ENCODE data around the gene PIWIL1. TPM values are rescaled to one million over a fixed set of nuclear protein-coding genes. Genes with fewer than 3 reads are reported as not detected.

Gene PIWIL1
- 0.28 TPM for total RNA-seq
- 0.05 TPM for polyA plus RNA-seq
- long read RNA-seq, donor 1, result 0 reads
- long read RNA-seq, donor 2, result 0 reads
- long read RNA-seq, donor 3, result 0 reads
- long read RNA-seq, donor 4, result 0 reads
- long read RNA-seq, donor 5, result 0 reads
- long read RNA-seq, donor 6, result 0 reads
- long read RNA-seq, donor 7, result 0 reads
- long read RNA-seq, donor 8, result 0 reads
- long read RNA-seq, donor 9, result 0 reads
- long read RNA-seq, donor 10, result 0 reads

DNA sequence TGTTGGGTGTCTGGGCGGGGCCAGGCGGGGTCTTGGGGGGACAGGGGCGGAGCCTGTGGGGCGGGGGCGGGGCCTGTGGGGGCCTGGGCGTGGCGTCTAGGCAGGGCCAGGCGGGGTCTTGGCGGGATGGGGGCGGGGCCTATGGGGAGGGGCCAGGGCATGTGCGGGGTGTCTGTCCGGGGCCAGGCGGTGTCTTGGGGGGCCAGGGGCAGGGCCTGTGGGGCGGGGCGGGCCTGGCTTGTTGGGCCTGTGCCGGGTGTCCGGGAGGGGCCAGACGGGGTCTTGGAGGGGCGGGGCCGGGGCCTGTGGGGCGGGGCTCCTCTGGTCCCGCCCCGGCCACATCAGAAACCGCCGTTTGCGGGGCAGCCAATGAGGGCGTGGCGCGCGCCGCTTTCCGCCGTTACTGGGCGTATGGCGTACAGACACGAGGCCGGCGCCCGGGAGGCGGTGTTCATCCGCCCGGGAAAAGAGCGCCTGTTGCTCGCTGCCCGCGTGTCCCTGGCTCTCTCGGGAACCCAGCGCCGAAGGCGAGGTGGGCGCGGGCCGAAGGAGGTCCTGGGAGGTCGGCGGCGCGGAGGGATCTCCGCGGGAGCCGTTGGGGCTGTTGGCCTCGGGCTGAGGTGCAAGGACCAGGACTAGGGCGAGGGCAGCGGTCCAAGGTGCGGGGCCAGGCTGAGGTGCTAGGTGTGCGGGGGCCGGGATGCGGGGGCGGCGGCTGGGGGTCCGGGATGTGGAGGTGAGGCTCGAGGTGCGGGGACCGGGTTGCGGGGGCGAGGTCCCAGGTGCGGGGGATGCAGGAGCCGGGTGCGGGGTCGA, at the start of gene PIWIL1:
Gene PIWIL1, plus strand, starts transcription at position 400 of the 816 bp plus-strand sequence. CDS start 4,705 bp downstream, outside the sequence.
- Histone ChIP-seq H3K27me3 (ENCODE audit: control insufficient read depth in 2 of 2, insufficient read depth in 1 of 2, low read length in 1 of 2) (peaks cover 16 to 28% of the 10 kb centered on the region in 2 donors), H3K4me1 (ENCODE audit: control insufficient read depth in 2 of 2, insufficient read depth in 2 of 2, low read length in 2 of 2) (no peaks in the 10 kb centered on the region), H3K9me3 (ENCODE audit: control insufficient read depth in 2 of 2, insufficient read depth in 1 of 2, low read length in 1 of 2) (peaks cover 0 to 3% of the 10 kb centered on the region in 2 donors), H3K36me3 (ENCODE audit: control insufficient read depth in 2 of 2, insufficient read depth in 2 of 2, low read length in 1 of 2) (no peaks in the 10 kb centered on the region), H3K27ac (ENCODE audit: low read depth in 1 of 2, low read length in 1 of 2) (no peak within 1 kb of the TSS), H3K4me3 (ENCODE audit: low read length in 2 of 2) (no peak within 1 kb of the TSS)
- DNase-seq (ENCODE audit: low read depth in 6 of 9, low spot score in 9 of 9), result no peak
- WGBS, result 66% methylated on average over 79 of the region's 79 CpGs

DNA sequence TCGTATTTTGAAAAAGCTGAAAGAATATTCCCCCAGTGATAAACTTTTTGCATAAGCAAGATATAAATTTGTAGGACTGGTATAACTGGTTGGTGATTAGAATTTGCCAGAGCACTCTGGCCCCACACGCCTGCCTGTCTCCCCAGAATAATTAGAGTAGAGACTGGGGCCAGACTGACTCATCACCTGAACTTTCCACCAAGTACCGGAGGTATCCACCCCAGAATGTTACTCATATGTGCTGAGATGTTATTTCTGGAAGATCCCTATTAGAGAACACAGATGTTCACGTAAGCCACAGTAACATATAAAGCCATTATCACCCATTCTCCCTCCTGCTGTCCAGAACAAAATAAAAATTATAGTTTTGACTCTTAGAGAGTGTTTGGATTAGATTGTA, 49.5 kb upstream of the PIWIL1 start:
- Histone ChIP-seq H3K9me3 (ENCODE audit: control insufficient read depth in 2 of 2, insufficient read depth in 1 of 2, low read length in 1 of 2) (no peaks in the 10 kb centered on the region), H3K27ac (ENCODE audit: low read depth in 1 of 2, low read length in 1 of 2) (no peak overlapping the region), H3K27me3 (ENCODE audit: control insufficient read depth in 2 of 2, insufficient read depth in 1 of 2, low read length in 1 of 2) (no peaks in the 10 kb centered on the region), H3K4me1 (ENCODE audit: control insufficient read depth in 2 of 2, insufficient read depth in 2 of 2, low read length in 2 of 2) (no peaks in the 10 kb centered on the region), H3K4me3 (ENCODE audit: low read length in 2 of 2) (no peak overlapping the region), H3K36me3 (ENCODE audit: control insufficient read depth in 2 of 2, insufficient read depth in 2 of 2, low read length in 1 of 2) (no peaks in the 10 kb centered on the region)
- 53% methylated on average over 4 of the region's 4 CpGs for WGBS
- no peak for DNase-seq (ENCODE audit: low read depth in 6 of 9, low spot score in 9 of 9)

DNA sequence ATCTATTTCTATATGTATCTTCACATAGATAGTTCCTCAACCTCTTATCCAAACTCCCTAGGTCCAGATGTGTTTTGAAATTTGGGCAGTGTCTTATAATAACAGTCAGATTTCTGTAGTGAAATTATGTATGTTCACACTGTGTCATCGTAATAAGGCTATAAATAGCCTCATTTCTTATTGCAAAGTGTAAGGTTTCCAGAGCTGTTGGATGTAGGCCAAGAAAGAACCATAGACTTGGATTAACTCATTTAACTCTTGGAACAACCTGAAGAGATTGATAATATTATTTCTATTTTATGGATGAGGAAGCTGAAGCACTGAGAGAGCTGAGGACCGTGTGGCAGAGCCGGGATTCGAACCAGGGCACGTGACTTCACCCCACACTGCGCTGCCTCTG, 49.0 kb upstream of the PIWIL1 start:
- no peaks in the 10 kb centered on the region for H3K27me3 ChIP-seq (ENCODE audit: control insufficient read depth in 2 of 2, insufficient read depth in 1 of 2, low read length in 1 of 2)
- no peak overlapping the region for H3K4me3 ChIP-seq (ENCODE audit: low read length in 2 of 2)
- H3K27ac ChIP-seq (ENCODE audit: low read depth in 1 of 2, low read length in 1 of 2), result no peak overlapping the region
- no peaks in the 10 kb centered on the region for H3K4me1 ChIP-seq (ENCODE audit: control insufficient read depth in 2 of 2, insufficient read depth in 2 of 2, low read length in 2 of 2)
- no peaks in the 10 kb centered on the region for H3K9me3 ChIP-seq (ENCODE audit: control insufficient read depth in 2 of 2, insufficient read depth in 1 of 2, low read length in 1 of 2)
- DNase-seq (ENCODE audit: low read depth in 6 of 9, low spot score in 9 of 9), result no peak
- no peaks in the 10 kb centered on the region for H3K36me3 ChIP-seq (ENCODE audit: control insufficient read depth in 2 of 2, insufficient read depth in 2 of 2, low read length in 1 of 2)
- 89% methylated on average over 6 of the region's 6 CpGs for WGBS

DNA sequence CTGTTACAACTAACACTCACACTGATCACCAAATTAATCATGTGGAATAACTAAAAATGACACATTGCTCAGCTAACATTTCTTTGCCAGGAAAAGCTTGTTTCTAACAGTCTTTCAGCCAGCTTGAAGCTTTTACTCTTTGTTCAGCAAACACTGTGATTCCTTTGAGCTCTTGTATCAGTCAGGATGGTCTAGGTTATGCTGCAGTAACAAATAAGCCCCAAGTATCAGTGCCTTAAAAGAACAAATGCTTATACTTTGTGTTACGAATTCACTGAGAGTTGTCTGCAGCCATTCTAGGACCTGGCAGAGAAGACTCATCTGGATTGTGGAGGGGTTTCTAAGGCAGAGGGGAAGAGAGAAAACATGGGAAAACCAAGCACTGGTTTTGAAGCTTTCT, 47.6 kb upstream of the PIWIL1 start:
- H3K4me3 ChIP-seq (ENCODE audit: low read length in 2 of 2), result no peak overlapping the region
- no peaks in the 10 kb centered on the region for H3K36me3 ChIP-seq (ENCODE audit: control insufficient read depth in 2 of 2, insufficient read depth in 2 of 2, low read length in 1 of 2)
- no peaks in the 10 kb centered on the region for H3K9me3 ChIP-seq (ENCODE audit: control insufficient read depth in 2 of 2, insufficient read depth in 1 of 2, low read length in 1 of 2)
- H3K27me3 ChIP-seq (ENCODE audit: control insufficient read depth in 2 of 2, insufficient read depth in 1 of 2, low read length in 1 of 2), result no peaks in the 10 kb centered on the region
- no peak for DNase-seq (ENCODE audit: low read depth in 6 of 9, low spot score in 9 of 9)
- H3K27ac ChIP-seq (ENCODE audit: low read depth in 1 of 2, low read length in 1 of 2), result no peak overlapping the region
- WGBS, result 95% methylated on average over 1 of the region's 1 CpG
- no peaks in the 10 kb centered on the region for H3K4me1 ChIP-seq (ENCODE audit: control insufficient read depth in 2 of 2, insufficient read depth in 2 of 2, low read length in 2 of 2)

DNA sequence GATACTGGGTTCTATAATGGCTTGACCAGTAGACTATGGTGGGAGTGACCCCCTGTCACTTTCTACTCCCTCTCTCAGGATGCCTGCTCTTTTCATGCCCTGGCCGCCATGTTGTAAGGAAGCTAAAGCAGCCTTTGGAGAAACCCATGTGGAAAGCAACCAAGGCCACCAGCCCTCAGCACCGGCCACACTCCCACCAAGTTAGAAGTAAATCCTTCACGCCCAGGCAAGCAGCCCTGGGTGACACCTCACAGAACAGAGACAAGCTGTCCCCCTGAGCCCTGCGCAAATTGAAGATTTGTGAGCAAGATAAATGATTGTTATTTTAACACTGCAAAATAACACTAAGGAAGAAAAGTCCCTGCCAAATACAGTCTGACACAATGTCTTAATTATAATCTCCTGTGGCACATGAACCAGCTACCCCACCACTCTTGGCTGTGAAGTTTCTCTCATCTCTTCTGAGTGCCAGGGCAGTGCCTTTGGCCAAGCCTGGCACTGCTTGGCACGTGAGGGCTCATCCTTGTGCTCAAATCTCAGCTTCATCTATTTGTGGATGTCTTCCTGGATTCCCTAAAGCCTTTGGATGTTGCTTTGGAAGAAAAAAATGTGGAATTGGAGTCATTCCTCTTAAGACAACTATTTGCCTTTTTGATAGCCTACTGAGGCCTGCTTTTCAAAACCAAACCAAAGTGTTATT, 39.2 kb upstream of the PIWIL1 start:
- no peak overlapping the region for H3K27ac ChIP-seq (ENCODE audit: low read depth in 1 of 2, low read length in 1 of 2)
- no peaks in the 10 kb centered on the region for H3K4me1 ChIP-seq (ENCODE audit: control insufficient read depth in 2 of 2, insufficient read depth in 2 of 2, low read length in 2 of 2)
- 91% methylated on average over 5 of the region's 5 CpGs for WGBS
- no peaks in the 10 kb centered on the region for H3K36me3 ChIP-seq (ENCODE audit: control insufficient read depth in 2 of 2, insufficient read depth in 2 of 2, low read length in 1 of 2)
- H3K4me3 ChIP-seq (ENCODE audit: low read length in 2 of 2), result no peak overlapping the region
- no peaks in the 10 kb centered on the region for H3K9me3 ChIP-seq (ENCODE audit: control insufficient read depth in 2 of 2, insufficient read depth in 1 of 2, low read length in 1 of 2)
- no peaks in the 10 kb centered on the region for H3K27me3 ChIP-seq (ENCODE audit: control insufficient read depth in 2 of 2, insufficient read depth in 1 of 2, low read length in 1 of 2)
- no peak for DNase-seq (ENCODE audit: low read depth in 6 of 9, low spot score in 9 of 9)

DNA sequence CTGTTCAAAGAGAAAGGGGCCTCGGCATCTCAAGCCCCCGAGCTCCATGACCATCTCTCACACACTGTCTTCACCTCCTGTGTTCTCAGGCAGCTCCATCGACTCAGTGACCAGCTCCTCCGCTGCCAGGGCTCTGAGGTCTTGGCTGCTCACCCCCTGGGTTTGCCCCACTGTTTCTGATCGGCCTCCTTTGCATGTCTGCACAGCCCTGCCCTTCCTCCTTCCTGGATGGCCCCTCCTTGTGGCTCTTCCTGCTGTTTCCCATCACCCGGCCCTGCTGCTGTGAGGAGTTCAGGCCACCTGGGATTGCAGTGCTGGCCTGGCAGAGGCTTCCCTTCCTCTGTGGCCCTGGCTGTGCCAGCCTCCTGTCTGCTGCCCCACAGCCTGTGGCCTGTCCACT, 38.1 kb upstream of the PIWIL1 start:
- Histone ChIP-seq H3K27ac (ENCODE audit: low read depth in 1 of 2, low read length in 1 of 2) (no peak overlapping the region), H3K4me1 (ENCODE audit: control insufficient read depth in 2 of 2, insufficient read depth in 2 of 2, low read length in 2 of 2) (no peaks in the 10 kb centered on the region), H3K9me3 (ENCODE audit: control insufficient read depth in 2 of 2, insufficient read depth in 1 of 2, low read length in 1 of 2) (no peaks in the 10 kb centered on the region), H3K27me3 (ENCODE audit: control insufficient read depth in 2 of 2, insufficient read depth in 1 of 2, low read length in 1 of 2) (no peaks in the 10 kb centered on the region), H3K4me3 (ENCODE audit: low read length in 2 of 2) (no peak overlapping the region), H3K36me3 (ENCODE audit: control insufficient read depth in 2 of 2, insufficient read depth in 2 of 2, low read length in 1 of 2) (no peaks in the 10 kb centered on the region)
- no peak for DNase-seq (ENCODE audit: low read depth in 6 of 9, low spot score in 9 of 9)
- 62% methylated on average over 6 of the region's 6 CpGs for WGBS

DNA sequence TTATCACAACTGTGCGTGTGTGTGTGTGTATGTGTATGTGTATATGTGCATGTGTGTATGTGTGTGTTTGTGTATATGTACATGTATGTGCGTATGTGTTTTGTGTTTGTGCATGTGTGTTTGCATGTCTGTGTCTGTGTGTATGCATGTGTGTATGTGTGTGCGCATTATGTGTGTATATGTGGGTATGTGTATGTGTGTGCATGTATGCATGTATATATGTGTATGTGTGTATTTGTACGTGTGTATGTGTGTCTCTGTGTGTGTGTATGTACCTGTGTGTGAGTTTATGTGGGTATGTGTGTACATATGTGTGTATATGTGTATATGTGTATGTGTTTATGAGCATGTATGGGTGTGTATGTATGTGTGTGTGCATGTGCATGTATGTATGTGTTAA, 37.6 kb upstream of the PIWIL1 start:
- no peak for DNase-seq (ENCODE audit: low read depth in 6 of 9, low spot score in 9 of 9)
- WGBS, result 95% methylated on average over 4 of the region's 4 CpGs
- Histone ChIP-seq H3K36me3 (ENCODE audit: control insufficient read depth in 2 of 2, insufficient read depth in 2 of 2, low read length in 1 of 2) (no peaks in the 10 kb centered on the region), H3K4me3 (ENCODE audit: low read length in 2 of 2) (no peak overlapping the region), H3K9me3 (ENCODE audit: control insufficient read depth in 2 of 2, insufficient read depth in 1 of 2, low read length in 1 of 2) (no peaks in the 10 kb centered on the region), H3K4me1 (ENCODE audit: control insufficient read depth in 2 of 2, insufficient read depth in 2 of 2, low read length in 2 of 2) (no peaks in the 10 kb centered on the region), H3K27me3 (ENCODE audit: control insufficient read depth in 2 of 2, insufficient read depth in 1 of 2, low read length in 1 of 2) (no peaks in the 10 kb centered on the region), H3K27ac (ENCODE audit: low read depth in 1 of 2, low read length in 1 of 2) (no peak overlapping the region)

DNA sequence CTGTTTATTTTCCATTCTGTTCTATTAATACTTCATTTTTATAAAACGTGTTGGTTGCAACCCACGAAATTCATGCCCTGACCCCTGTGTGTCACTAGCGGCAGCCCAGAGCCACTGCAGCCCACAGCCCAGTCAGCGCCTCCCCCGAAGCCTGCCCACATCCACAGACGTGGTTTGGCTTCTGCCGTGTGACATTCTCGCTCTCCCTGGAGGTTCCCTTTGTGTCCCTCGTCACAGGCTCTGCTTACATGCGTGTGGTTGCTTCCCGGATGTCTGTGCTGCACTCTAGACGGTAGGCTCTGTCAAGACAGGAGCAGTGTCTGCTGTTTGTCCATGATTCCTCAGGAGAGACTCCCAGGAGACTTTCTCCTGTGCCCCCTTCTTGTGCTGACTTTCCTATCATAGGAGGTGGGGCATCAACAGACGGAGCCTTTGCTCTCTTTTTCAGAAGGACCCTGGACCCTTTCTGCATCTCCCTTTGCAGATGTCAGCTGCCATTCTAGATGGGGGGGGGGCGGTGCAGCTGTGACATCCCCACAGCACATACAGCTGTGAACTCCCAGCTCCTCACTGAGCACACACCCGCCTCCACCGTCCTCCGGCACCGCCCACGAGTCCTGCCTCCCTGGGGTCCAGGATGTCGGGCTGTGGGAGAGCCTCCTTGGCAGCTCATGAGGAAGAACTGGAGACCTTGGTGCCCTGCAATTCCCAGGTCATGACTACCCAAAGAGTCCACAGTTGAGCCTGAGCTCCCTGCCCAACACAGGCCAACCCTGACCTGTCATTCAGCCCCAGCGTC, 36.8 kb upstream of the PIWIL1 start:
- H3K4me3 ChIP-seq (ENCODE audit: low read length in 2 of 2), result no peak overlapping the region
- no peaks in the 10 kb centered on the region for H3K4me1 ChIP-seq (ENCODE audit: control insufficient read depth in 2 of 2, insufficient read depth in 2 of 2, low read length in 2 of 2)
- no peaks in the 10 kb centered on the region for H3K9me3 ChIP-seq (ENCODE audit: control insufficient read depth in 2 of 2, insufficient read depth in 1 of 2, low read length in 1 of 2)
- no peaks in the 10 kb centered on the region for H3K36me3 ChIP-seq (ENCODE audit: control insufficient read depth in 2 of 2, insufficient read depth in 2 of 2, low read length in 1 of 2)
- WGBS, result 83% methylated on average over 21 of the region's 21 CpGs
- no peak overlapping the region for H3K27ac ChIP-seq (ENCODE audit: low read depth in 1 of 2, low read length in 1 of 2)
- no peak for DNase-seq (ENCODE audit: low read depth in 6 of 9, low spot score in 9 of 9)
- no peaks in the 10 kb centered on the region for H3K27me3 ChIP-seq (ENCODE audit: control insufficient read depth in 2 of 2, insufficient read depth in 1 of 2, low read length in 1 of 2)

Measured in thymus (tissue), 14 donors.